ENCODE results near the gene TEX38.
A peak's percentile ranks its signal among the peaks of the same experiment; 100 is the strongest.

TEX38 gene

GRCh38 chr1:46671554-46671953, at the start of gene TEX38:
Gene TEX38, plus strand, starts transcription at chr1:46671854. Its CDS starts 81 bp downstream, at chr1:46671935.
- no peak within 1 kb of the TSS for H3K4me3 ChIP-seq (ENCODE audit: low read depth, low read length)
- no peak for TF ChIP-seq CTCF (IDR thresholded peaks at IDR 0.05; ENCODE audit: borderline replicate concordance, insufficient read depth, low read depth, low read length)

GRCh38 chr1:46621930-46622329, 49.7 kb upstream of the TEX38 start:
- no peak overlapping the region for H3K4me3 ChIP-seq (ENCODE audit: low read depth, low read length)
- TF ChIP-seq CTCF (IDR thresholded peaks at IDR 0.05; ENCODE audit: borderline replicate concordance, insufficient read depth, low read depth, low read length): no peak

- H3K4me3 ChIP-seq (ENCODE audit: low read depth, low read length): no peak overlapping the region
- peak; percentile 46; the same call in 1 of the 2 replicates for TF ChIP-seq CTCF (IDR thresholded peaks at IDR 0.05; ENCODE audit: borderline replicate concordance, insufficient read depth, low read depth, low read length)
Measured at GRCh38 chr1:46622344-46622743, 49.3 kb upstream of the TEX38 start.

GRCh38 chr1:46623743-46624644, 47.7 kb upstream of the TEX38 start:
- no peak overlapping the region for H3K4me3 ChIP-seq (ENCODE audit: low read depth, low read length)
- no peak for TF ChIP-seq CTCF (IDR thresholded peaks at IDR 0.05; ENCODE audit: borderline replicate concordance, insufficient read depth, low read depth, low read length)

- H3K4me3 ChIP-seq (ENCODE audit: low read depth, low read length): no peak overlapping the region
- TF ChIP-seq CTCF (IDR thresholded peaks at IDR 0.05; ENCODE audit: borderline replicate concordance, insufficient read depth, low read depth, low read length): no peak
Measured at GRCh38 chr1:46630719-46631118, 40.9 kb upstream of the TEX38 start.

- TF ChIP-seq CTCF (IDR thresholded peaks at IDR 0.05; ENCODE audit: borderline replicate concordance, insufficient read depth, low read depth, low read length): no peak
- no peak overlapping the region for H3K4me3 ChIP-seq (ENCODE audit: low read depth, low read length)
Measured at GRCh38 chr1:46635205-46635604, 36.4 kb upstream of the TEX38 start.

Measured in GM12875 (cell line).